GM18909 (cell line): ENCODE data around the gene DNM3.

Experiments
- ATAC-seq: cut with Tn5 transposase; IDR thresholded peaks from one replicate; pipeline ENCODE4 v1.9.1; 2021; ENCODE audit warnings: mild to moderate bottlenecking; ENCODE audit not compliant: unreplicated experiment, poor library complexity

Gene DNM3

DNA sequence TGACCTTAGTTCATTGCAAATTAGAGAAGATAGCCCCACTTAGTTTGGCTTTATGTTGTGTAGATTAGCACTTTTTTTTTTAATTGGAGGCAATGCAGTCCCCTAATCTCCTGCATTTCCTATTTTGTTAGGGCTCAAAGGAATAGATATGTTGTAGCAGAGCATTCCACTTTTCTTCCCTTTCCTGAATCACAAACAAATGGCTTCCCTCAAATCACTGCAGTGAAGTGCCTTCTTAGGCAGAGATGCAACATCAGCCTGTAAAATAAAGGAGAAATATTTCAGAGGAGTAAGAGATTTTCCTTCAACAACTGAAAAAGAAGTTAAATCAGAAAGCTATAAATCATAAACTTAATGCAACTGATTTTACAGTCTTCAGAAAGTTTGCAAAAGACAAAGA lies 307.4 kb downstream of the DNM3 start:
- no peak for ATAC-seq

DNA sequence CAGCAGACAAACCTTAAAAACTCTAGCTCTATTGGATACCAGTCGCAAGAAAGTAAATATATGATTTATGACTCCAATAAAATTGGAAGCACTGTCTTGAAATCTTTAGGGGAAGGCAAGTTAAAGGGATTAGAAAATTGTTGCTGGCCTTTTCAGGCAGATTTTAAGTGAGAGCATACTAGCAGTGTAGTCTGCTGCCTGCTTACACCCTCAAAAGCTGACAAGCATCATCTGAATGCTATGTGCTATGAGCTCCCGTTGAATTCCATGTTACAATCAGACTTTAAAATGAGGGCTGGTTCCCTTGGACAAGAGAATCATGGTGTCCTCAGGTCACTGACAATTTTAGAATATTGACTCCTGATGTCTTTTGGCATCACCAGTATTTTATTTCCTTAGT lies 308.0 kb downstream of the DNM3 start:
- ATAC-seq, result no peak

DNA sequence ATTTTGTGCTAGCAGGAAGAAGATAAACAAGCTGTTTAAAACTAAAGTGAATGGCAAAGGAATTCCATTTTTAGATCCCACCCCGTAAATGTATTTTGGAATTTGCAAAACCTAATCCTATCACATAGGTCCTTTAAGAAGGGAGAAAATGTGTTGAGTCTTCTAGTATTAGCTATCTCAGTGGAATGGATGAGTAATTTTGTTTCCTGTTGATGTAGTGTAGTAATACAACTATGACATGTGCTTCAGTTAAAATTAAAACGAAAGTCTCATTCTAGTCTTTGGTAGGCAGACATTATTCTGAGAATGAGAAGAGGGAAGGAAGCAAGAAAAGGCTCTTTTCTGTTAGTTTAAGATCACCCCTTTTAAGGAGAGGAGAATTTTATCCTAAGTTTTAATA lies 313.3 kb downstream of the DNM3 start:
- ATAC-seq, result peak; percentile 98

DNA sequence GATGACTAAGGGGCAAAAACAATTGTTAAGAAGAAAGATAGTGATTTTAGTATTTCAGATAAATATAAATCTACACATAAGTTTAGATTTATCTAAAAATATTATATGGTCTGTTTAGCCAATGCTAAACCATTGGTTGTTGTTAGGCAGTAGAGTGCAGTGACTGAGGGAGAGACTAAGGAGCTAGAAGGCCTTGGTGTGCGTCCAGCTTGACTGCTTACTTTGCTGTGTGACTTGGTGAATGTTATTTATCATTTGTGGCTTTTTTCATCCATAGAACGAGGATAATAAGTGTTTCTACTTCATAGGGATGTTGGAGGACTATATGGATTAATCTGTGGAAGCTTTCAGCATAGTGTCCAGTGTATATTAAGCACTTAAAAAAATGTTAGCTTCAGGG lies 314.5 kb downstream of the DNM3 start:
- no peak for ATAC-seq

DNA sequence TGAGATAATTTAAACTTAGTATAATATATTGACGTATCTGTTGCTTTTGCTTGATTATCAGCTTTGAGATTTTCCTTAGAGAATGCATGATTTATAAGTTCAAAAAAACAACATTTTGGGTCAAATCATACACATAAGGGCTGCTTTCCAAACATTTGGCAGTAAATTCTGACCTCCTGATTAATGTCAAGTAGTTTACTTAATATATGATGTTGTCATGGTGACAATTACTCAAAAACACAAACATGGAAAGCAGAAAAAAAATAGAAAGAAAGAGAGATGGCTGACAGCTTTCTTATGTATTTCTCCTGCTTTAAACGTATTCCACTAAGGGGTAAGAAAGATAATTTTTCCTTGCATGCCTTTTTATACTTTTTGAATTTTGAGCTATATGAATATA lies 320.9 kb downstream of the DNM3 start:
- no peak for ATAC-seq

DNA sequence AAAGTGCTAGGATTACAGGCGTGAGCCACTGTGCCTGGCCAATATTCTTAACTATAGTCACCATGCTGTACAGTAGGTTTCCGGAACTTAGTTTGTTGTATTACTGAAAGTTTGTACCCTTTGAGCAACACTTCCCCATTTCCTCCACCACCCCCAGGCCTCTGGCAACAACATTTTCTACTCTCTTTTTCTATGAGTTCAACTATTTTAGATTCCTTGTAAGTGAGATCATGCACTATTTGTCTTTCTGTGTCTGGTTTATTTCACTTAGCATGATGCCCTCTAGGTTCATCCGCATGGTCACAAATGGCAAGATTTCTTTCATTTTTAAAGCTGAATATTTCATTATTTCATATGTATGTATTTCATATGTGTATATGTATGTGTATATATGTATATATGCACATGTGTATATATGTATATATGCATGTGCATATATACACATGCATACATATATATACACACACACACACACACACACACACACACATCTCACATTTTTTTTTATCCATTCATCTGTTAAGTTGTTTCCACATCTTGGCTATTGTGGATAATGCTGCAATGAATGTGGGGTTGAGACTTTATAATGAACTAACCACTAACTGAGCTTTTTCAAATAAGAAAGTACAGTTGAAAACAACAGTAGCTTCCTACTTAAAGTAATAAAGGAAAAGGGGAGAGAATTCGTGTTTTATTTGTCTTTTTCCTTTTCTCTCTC lies 322.4 kb downstream of the DNM3 start:
- no peak for ATAC-seq

DNA sequence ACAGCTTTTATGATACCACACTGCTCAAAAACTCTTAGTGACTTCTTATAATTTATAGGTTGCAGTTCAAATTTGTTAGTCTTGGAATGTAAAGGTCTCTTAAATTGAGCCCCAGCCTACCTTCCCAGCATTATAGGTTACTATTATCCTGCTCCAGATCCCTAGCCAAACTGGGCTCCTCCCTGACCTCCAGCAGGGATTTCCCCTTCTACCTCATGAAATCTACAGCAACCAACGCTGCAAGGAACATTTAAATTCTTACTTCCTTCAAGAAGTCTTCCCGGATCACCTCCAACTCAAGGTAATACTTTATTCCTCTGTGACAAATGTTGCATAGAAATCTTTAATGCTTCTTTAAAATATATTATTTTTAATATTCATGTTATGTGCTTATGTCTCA lies 324.1 kb downstream of the DNM3 start:
- ATAC-seq, result no peak

DNA sequence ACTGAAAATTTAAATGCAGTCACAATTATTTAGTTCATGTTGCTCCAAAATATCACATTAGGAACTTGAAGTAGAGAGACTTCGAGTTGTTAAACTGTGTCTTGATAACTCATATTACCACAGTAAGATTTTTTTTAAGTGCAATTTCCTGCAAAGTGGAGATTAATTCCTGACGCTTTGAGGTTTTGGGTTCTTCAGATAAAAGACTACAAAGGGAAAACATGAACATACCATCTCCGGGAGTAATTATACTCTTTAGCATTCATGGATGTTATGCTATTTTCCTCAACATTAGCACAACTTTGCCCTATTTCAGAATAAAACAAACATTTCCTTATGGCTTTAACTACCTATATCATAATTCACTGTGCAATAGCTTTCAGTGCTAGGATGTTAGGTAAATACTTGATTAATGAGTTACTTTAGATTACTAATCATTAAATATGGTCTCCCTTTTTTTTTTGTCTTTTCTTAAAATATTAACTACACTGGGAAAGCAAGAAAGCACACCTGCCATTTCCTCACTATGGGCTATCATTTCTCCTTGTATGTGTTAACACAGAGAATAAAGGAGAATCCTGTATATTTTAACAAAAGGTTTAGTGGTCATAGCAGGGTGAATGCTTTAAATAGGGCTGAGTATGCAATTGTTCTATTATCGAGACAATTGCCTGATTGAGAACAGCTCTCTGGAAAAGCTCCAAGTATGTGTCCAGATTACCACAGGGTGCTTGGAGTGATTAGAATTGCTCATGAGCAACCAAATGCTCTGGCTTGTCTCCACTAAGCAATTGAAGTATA lies 326.7 kb downstream of the DNM3 start:
- no peak for ATAC-seq

DNA sequence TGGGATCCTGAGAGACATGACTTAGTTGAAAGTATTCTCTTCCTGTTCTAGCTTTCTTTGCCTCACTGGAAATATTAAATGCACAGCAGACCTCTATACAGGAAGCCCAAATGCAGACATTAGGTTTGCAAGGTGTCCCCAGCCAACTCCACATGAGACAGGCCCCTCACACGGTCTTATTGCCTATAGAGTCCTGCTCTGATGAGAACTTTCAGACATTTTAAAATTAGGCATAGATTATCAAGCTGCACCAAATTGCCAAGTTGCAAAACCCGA lies 327.2 kb downstream of the DNM3 start:
- no peak for ATAC-seq

DNA sequence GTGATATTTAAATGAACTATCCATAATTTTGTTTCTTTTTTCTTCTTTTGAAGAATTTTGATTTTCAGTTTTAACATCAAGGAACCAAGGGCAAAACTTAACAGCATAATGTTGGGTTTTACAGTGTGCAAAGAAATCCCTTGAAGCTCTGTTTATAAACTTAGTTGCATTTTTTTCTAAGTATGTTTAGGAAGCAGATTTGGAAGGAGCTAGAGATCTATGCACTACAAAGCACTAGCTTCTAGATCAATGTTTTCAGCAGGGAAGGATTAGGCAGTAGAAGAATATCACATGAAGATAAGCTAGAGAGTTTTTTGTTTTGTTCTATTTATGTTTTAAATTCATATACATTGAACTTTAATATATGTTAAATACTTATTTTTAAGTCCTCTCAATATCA lies 328.5 kb downstream of the DNM3 start:
- no peak for ATAC-seq

DNA sequence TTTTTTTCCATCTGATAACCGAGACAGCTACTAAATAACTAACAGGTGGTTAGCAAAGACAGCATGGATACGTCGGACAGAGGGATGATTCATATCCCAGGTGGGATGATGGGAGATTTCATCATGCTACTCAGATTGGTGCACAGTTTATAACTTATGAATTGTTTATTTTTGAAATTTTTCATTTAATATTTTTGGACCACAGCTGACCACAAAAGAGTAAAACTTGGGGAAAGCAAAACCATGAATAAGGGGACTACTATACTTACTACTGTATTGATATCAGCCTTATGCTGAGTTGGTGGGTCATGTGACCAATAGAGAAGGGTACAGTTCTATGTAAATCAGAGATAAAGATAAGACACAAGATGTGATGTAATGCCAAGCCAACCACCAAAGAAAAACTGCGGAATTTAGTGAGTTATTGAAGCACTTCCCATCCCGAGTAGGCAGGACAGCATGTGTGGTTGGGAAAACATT lies 331.1 kb downstream of the DNM3 start:
- no peak for ATAC-seq

DNA sequence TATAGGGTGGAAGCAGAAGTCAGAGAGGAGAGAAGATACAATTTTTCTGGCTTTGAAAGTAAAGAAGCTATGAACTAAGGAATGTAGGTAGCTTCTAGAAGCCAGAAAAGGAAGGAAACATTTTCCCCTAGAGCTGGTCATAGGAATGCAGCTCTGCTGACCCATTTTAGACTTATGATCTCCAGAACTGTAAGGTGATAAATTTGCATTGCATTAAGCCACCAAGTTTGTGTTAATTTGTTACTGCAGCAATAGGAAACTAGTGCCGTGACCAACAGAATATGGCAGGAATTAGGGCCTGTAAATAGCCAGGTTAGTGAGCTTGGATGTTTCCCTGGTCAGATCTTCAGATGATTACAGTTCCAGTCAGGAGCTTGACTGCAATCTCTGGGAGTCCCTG lies 334.9 kb downstream of the DNM3 start:
- no peak for ATAC-seq

DNA sequence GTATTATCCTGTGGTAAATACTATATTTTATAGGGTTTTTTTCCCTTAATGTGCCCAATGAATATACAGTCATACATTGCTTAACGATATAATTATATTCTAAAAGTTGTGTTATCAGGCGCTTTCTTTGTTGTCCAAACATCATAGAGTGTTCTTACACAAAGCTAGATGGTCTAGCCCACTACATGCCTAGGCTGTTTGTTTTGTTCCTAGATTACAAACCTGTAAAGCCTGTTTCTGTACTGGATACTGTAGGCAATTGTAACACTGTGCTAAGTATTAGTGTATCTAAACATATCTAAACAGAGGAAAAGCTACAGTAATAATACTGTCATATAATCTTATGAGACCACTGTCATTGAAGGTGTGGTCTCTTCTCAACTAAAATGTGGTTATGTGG lies 336.6 kb downstream of the DNM3 start:
- no peak for ATAC-seq

DNA sequence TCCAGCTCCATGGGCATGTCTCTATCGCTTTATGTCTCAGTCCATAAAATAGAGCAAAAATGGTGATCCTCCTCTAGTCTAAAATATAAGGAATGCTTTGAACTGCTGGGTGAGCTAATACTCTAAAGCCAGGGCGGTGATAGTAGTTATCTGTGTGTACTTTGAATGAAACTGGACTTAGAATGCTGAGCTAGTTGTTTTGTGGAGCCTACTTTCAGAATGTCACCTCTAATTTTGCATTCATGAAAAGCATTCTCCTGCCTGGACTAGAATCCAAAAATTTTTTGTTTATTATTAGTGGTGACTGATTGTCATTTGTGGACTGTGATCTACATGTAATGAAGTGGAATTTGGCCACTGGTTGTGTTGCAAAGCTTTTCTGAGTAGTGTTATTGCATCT lies 337.6 kb downstream of the DNM3 start:
- ATAC-seq, result no peak

DNA sequence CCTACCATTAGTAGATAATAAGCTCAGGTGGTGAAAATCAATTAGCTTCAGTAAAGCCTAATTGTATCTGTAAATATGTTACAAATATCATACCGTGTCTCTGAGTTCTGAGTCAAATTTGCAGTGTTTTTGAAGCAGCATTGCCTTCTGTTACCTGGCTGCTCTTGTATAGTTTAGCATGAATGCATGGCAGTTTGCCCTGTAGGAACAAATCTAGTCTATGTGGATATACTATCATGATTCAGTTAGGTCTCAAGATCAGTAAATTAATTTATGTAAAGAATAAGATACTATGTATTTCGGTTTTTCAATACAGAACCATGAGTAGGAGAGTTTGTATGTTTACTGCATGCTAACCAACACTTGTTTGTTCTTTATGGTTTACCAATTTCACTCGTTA lies 338.6 kb downstream of the DNM3 start:
- ATAC-seq, result no peak

DNA sequence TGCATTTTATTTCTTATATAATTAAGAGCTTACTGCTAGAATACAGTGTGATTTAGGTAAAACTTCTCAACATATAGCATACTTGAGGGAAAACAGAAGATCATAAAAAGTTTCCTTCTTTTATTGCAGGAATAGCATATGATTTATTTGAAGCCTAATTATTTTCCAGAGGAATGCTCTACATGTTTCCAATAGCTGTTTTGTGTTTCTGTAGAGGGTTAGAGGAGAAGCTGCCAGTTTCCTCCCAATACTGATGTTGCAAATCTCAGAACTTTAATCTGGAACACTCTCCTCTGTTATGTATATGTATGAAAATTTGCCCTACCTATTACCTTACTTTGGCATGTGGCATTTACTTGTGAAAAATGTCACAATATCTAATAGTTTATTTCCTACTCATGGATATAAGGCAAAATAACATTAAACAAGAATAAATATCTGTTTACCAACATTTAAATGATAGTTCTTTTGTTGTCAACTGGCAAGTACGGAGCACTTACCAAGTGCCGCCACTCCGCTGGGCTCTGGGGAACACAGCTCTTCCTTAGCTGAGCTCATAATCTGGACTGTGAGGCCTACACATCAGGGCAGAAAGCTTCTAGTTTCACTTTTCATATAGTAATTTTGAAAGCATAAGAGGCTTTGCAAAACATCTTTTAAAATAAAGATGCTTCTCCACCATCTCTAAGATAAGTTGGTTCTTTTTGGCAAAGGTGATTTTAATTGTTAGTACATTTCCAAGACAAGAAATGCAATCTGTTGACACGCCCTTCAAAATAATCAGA lies 339.4 kb downstream of the DNM3 start:
- ATAC-seq, result peak; percentile 60

DNA sequence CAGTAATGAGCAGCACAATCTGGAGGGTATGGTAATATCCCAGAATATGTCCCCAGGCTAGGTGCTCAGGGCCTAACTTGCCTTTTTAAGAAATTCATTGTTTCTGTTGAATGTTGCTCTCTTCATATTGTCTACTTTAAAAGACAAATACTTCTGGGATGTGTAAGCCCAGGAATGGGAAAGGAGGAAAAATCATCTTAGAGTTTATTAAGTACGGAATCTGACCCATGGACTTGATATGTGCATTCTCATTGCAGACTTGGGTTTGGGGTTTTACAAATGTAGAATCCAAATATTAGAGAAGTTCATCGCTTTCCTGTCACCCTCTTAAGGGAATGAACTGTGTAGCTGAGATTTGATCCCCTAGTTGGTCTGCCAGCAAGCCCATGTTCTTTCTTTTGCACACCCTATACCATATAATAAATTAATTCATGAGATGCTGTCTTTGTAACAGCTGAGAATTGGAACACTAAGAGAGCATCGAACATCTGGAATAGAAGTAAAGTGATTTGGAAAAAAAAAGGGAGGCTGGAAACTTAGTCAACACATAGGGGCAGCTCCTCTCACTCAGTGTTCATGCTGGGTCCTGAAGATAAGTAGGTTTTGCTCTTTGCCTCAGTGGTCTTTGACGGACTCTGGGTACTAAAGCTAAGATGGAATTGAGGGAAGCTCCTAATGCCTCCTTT lies 343.4 kb downstream of the DNM3 start:
- no peak for ATAC-seq

DNA sequence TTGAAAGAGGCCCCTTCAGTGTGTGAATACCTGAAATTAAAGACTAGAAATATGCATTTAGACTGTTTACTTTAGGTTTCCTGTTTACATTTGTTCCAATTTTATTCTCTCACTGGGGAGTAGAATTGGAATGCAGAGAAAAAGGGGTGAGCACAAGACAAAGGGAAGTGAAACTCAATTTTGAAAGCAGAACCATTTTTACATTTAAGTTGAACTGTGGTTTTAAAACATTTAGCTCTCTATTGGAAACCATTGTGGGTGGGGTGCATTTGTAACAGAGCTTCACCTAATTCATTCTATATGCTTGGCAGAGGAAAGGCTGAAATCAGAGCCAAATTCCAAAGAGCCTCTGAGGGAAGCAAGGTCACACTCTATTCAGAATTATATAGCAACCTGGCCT lies 343.9 kb downstream of the DNM3 start:
- ATAC-seq, result peak; percentile 66

DNA sequence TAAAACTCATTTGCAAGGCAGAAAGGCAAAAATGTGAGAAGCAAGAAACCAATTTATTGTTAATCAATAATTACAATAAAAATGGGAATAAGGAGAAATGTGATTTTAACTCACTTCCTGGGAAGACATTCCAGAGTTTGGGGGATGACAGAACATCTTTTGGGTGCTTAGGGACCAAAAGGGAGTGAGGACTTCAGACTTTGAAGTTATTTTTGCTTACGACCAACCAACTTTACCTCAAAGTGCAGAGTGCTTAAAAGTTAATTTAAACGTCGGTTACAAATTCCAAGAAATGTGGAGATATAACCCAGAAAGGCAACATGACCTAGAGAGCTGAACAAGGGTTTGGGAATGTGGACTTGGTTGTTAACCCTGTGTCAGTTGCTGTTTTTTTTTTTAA lies 344.7 kb downstream of the DNM3 start:
- no peak for ATAC-seq

DNA sequence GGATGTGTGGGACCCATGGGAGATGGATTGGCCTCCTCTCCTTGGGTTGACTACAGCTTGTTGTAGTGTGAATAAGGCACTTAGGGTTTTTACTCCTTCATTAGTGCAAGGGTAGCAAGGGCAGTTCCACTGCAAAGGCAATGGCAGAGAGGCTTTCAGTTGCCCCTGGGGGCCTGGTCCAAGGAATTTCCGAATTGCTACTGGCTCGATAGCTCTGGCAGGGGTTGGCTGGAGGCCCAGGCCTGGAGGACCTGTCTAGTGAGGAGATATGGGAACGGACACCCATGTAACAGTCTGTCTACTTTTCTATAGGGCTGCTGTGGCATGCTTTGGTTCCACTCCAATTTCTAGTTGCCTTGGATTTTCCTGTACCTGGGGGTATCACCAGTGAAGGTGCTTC lies 360.3 kb downstream of the DNM3 start:
- ATAC-seq, result no peak
